ENCODE data around the gene ANKH. TPM values are rescaled to one million over a fixed set of nuclear protein-coding genes. Genes with fewer than 3 reads are reported as not detected.
"Not testable (repeated sequence)": the region's sequence is repeated elsewhere in the genome, so short reads cannot be mapped to it uniquely, and the experiment has no call there.

Gene ANKH
- total RNA-seq, 2 donors from 2014 or later: 76.5 to 106 TPM

DNA sequence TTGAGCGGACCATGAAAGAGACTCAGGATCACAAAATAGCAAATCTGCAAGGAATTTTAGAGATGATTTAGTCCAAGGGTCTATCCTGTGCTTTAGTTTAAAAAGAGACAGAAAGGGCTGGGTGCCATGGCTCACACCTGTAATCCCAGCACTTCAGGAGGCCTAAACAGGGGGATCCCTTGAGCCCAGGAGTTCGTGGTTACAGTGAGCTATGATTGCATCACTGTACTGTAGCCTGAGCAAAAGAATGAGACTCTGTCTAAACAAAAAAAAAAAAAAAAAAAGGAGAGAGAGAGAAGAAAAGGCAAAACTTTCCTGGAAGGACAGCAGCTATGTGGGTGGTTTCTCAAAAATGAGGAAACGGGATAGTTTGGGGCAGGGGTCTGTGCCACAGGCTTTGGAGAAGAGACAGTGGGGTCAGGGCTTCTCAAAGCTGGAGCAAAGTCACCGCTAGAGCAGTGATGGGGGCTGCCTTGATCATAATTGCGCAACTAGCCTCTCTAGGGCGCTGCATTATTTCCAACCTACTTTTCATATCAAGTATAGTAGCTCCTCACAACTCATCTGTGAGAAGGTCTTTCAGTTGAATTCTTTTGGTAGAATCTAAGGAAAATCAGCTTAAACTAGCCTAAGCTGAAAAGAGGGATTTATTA, 8.5 kb upstream of the ANKH start:
- DNase-seq (ENCODE audit: low spot score): no peak
- no peak overlapping the region for H3K27ac ChIP-seq
- TF ChIP-seq POLR2A (IDR thresholded peaks at IDR 0.05): no peak
- TF ChIP-seq, protein P1, sequence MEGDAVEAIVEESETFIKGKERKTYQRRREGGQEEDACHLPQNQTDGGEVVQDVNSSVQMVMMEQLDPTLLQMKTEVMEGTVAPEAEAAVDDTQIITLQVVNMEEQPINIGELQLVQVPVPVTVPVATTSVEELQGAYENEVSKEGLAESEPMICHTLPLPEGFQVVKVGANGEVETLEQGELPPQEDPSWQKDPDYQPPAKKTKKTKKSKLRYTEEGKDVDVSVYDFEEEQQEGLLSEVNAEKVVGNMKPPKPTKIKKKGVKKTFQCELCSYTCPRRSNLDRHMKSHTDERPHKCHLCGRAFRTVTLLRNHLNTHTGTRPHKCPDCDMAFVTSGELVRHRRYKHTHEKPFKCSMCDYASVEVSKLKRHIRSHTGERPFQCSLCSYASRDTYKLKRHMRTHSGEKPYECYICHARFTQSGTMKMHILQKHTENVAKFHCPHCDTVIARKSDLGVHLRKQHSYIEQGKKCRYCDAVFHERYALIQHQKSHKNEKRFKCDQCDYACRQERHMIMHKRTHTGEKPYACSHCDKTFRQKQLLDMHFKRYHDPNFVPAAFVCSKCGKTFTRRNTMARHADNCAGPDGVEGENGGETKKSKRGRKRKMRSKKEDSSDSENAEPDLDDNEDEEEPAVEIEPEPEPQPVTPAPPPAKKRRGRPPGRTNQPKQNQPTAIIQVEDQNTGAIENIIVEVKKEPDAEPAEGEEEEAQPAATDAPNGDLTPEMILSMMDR (IDR thresholded peaks at IDR 0.05): no peak
- TF ChIP-seq POLR2AphosphoS5 (IDR thresholded peaks at IDR 0.05): no peak
- H3K4me1 ChIP-seq (replicated peaks): peaks cover 2% of the 10 kb centered on the region
- no peaks in the 10 kb centered on the region for H3K36me3 ChIP-seq
- H3K9me3 ChIP-seq: no peaks in the 10 kb centered on the region
- WGBS: 87% methylated on average over 6 of the region's 6 CpGs
- intact Hi-C loops (cut with DNase I): loop anchor here (10.0 kb wide), 1 partner anchor 195 kb away; no protein-coding TSS in a partner anchor
- H3K4me3 ChIP-seq: no peak overlapping the region
- H3K27me3 ChIP-seq (replicated peaks; ENCODE audit: insufficient read depth): no peaks in the 10 kb centered on the region

DNA sequence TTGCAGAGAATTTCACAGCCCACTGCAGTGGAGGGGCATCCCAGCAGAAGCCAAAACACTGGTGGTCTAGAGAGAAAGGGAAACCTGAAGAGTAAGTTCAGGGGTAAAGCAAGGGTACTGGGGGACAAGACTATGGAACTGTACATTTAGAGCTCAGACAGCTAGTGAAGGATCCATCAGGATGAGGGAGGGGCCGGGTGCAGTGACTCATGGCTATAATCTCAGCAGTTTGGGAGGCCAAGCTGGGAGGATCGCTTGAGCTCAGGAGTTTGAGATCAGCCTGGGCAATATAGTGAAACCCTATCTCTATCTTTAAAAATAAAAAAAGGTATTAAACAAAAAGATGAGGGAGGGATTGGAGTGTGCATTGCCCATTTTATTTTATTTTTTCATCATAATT, 7.8 kb upstream of the ANKH start:
- Histone ChIP-seq H3K36me3 (no peaks in the 10 kb centered on the region), H3K27ac (no peak overlapping the region), H3K4me1 (replicated peaks) (peaks cover 2% of the 10 kb centered on the region), H3K4me3 (no peak overlapping the region), H3K9me3 (no peaks in the 10 kb centered on the region), H3K27me3 (replicated peaks; ENCODE audit: insufficient read depth) (no peaks in the 10 kb centered on the region)
- WGBS: 86% methylated on average over 2 of the region's 2 CpGs
- TF ChIP-seq, protein P1 (IDR thresholded peaks at IDR 0.05): no peak
- TF ChIP-seq POLR2A (IDR thresholded peaks at IDR 0.05) (no peak), POLR2AphosphoS5 (IDR thresholded peaks at IDR 0.05) (no peak)
- intact Hi-C loops (cut with DNase I): loop anchor here (10.0 kb wide), 1 partner anchor 195 kb away; no protein-coding TSS in a partner anchor
- no peak for DNase-seq (ENCODE audit: low spot score)

DNA sequence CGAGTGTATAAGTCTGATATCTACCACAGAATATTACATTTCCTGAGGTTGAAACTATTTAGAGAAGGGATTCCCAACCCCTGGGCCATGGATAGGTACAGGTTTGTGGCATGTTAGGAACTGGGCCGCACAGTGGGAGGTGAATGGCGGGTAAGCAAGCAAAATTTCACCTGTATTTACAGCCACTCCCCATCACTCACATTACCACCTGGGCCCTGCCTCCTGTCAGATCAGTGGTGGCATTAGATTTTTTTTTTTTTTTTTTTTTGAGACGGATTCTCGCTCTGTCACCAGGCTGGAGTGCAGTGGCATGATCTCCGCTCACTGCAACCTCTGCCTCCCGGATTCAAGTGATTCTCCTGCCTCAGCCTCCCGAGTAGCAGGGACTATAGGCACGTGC, 6.6 kb upstream of the ANKH start:
- H3K27ac ChIP-seq; H3K9me3 ChIP-seq; H3K4me3 ChIP-seq; H3K4me1 ChIP-seq (replicated peaks); DNase-seq (ENCODE audit: low spot score); H3K27me3 ChIP-seq (replicated peaks; ENCODE audit: insufficient read depth); H3K36me3 ChIP-seq: not testable (repeated sequence)
- intact Hi-C loops (cut with DNase I): loop anchor here (10.0 kb wide), 1 partner anchor 193 kb away; no protein-coding TSS in a partner anchor
- WGBS: 96% methylated on average over 9 of the region's 9 CpGs

DNA sequence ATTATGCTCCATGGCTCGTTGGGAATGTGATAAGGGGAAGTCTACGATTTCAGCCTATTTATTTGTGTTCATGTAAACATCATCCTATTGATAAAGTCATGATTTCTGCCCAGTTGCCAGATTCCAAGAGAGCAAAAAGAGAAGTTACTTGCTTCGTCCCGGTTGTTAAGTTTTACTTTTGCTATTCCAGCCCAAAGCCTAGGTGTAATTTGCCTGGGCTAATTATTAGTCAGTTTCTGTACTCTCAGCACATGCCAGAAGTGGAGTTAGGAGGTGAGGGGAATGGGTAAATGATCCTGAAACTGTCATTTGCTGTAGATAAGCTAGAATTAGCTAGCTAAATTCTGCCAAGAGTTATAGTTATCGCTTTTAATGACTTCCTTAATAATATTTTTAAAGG, 4.5 kb upstream of the ANKH start:
- 68% methylated on average over 5 of the region's 5 CpGs for WGBS
- H3K4me1 ChIP-seq (replicated peaks): no peaks in the 10 kb centered on the region

DNA sequence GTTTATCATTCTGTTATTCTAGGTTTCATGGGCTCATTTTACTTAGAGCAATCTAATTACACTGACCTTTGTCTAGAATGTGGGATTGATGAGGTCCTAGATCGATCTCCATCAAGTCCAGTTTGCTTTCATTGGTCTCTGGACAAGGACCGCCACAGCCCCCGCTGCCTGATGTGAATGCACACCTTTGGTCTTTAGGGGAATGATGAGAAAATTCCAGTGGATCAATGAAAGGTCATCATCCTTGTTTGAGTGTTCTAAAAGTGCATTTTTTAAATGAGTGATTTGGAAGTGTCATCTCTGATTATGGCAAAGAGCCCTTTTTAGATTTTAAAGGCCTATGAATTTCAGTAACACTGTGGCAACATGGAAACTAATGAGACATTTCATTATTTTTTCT, 2.2 kb upstream of the ANKH start:
- Histone ChIP-seq H3K36me3 (no peaks in the 10 kb centered on the region), H3K4me1 (replicated peaks) (no peaks in the 10 kb centered on the region), H3K27ac (no peak overlapping the region), H3K9me3 (no peaks in the 10 kb centered on the region), H3K4me3 (no peak overlapping the region), H3K27me3 (replicated peaks; ENCODE audit: insufficient read depth) (no peaks in the 10 kb centered on the region)
- 92% methylated on average over 3 of the region's 3 CpGs for WGBS
- TF ChIP-seq POLR2AphosphoS5 (IDR thresholded peaks at IDR 0.05): no peak
- intact Hi-C loops (cut with DNase I): loop anchor here (2.0 to 10.0 kb wide), 4 partner anchors 126 to 189 kb away; no protein-coding TSS in a partner anchor
- DNase-seq (ENCODE audit: low spot score): no peak

More for the DNA sequence above, 4.5 kb upstream of the ANKH start:
- DNase-seq (ENCODE audit: low spot score): no peak
- Histone ChIP-seq H3K9me3 (no peaks in the 10 kb centered on the region), H3K36me3 (no peaks in the 10 kb centered on the region), H3K27ac (no peak overlapping the region), H3K4me3 (no peak overlapping the region), H3K27me3 (replicated peaks; ENCODE audit: insufficient read depth) (no peaks in the 10 kb centered on the region)
- TF ChIP-seq POLR2AphosphoS5 (IDR thresholded peaks at IDR 0.05) (no peak), POLR2A (IDR thresholded peaks at IDR 0.05) (no peak)
- TF ChIP-seq, protein P1 (IDR thresholded peaks at IDR 0.05): no peak
- intact Hi-C loops (cut with DNase I): loop anchor here (10.0 kb wide), 1 partner anchor 191 kb away; no protein-coding TSS in a partner anchor

DNA sequence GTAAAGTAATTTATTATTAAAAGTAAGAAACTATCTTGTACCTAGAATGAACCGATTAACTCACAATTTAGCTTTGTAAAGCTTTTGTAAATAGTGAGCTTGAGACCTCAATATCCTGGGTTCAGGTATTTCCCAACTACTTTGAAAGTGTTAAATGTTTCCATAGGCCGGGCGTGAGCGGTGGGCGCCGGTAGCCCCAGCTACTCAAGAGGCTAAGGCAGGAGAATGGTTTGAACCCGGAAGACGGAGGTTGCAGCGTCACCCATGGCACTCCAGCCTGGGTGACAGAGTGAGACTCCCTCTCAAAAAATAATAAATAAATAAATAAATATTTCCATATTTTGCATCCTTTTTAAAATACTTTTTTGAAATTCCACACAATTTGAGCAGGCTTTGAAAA, 1.5 kb upstream of the ANKH start:
- WGBS: 92% methylated on average over 9 of the region's 9 CpGs
- H3K4me3 ChIP-seq: no peak overlapping the region
- no peaks in the 10 kb centered on the region for H3K9me3 ChIP-seq
- intact Hi-C loops (cut with DNase I): loop anchor here (2.0 to 10.0 kb wide), 4 partner anchors 126 to 188 kb away; no protein-coding TSS in a partner anchor
- H3K27me3 ChIP-seq (replicated peaks; ENCODE audit: insufficient read depth): no peaks in the 10 kb centered on the region
- H3K27ac ChIP-seq: peak overlapping the region; percentile 94 to 97
- TF ChIP-seq, protein P1 (IDR thresholded peaks at IDR 0.05): no peak
- no peak for TF ChIP-seq POLR2AphosphoS5 (IDR thresholded peaks at IDR 0.05)
- DNase-seq (ENCODE audit: low spot score): no peak
- no peaks in the 10 kb centered on the region for H3K36me3 ChIP-seq
- H3K4me1 ChIP-seq (replicated peaks): no peaks in the 10 kb centered on the region

All from prostate gland (tissue), 2 donors.